ENCODE results near the gene MED20.

DNA sequence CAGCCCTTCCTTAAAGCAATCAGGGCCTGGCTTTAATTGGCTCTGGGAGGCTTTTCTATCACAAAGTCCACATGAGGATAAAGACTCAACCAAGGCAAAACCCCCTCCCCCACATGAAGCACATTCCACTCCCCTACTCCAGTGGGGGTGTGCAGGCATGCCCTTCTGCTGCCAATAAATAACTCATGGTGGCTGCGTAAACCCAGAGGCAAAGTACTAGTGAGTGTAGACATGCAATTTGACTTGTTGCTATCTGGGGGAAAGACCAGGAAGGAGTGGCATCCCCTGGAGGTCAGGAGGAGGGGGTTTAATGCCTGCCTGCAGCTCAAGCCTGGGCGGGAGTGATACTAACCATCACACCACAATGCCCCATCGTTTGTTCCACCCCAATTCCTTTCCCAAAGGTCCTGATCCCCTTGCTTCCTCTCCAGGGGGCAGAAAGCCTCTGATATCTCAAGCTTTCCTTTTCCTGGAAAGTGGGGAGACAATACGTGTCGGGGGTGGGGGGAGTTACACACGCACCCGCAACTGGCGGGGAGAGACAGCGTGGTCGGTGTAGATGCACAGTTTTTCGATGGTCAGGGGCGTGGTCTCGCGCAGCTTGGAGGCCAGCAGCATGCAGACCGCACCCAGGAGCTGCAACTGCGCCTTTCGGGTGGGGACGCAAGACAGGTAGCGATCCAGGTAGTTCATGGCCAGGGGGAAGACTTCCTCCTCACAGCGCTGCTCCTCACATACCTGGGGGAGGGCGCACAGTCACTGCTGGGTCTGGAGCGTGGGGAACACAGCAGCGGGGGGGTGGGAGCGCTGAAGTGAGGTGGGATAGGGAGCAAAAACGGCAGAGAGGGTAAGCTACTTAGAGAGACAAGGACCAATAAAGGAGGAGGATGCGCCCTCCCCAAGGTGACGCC lies 19.2 kb upstream of the MED20 start:
- TF ChIP-seq POLR2A (IDR thresholded peaks at IDR 0.05) (no peak), POLR2AphosphoS5 (IDR thresholded peaks at IDR 0.05) (no peak), EP300 (IDR thresholded peaks at IDR 0.05) (no peak)
- TF ChIP-seq, protein P1, sequence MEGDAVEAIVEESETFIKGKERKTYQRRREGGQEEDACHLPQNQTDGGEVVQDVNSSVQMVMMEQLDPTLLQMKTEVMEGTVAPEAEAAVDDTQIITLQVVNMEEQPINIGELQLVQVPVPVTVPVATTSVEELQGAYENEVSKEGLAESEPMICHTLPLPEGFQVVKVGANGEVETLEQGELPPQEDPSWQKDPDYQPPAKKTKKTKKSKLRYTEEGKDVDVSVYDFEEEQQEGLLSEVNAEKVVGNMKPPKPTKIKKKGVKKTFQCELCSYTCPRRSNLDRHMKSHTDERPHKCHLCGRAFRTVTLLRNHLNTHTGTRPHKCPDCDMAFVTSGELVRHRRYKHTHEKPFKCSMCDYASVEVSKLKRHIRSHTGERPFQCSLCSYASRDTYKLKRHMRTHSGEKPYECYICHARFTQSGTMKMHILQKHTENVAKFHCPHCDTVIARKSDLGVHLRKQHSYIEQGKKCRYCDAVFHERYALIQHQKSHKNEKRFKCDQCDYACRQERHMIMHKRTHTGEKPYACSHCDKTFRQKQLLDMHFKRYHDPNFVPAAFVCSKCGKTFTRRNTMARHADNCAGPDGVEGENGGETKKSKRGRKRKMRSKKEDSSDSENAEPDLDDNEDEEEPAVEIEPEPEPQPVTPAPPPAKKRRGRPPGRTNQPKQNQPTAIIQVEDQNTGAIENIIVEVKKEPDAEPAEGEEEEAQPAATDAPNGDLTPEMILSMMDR (IDR thresholded peaks at IDR 0.05) = no peak

Measured in gastroesophageal sphincter (tissue), 3 donors.